ENCODE data around the gene M1AP.

The M1AP gene

DNA sequence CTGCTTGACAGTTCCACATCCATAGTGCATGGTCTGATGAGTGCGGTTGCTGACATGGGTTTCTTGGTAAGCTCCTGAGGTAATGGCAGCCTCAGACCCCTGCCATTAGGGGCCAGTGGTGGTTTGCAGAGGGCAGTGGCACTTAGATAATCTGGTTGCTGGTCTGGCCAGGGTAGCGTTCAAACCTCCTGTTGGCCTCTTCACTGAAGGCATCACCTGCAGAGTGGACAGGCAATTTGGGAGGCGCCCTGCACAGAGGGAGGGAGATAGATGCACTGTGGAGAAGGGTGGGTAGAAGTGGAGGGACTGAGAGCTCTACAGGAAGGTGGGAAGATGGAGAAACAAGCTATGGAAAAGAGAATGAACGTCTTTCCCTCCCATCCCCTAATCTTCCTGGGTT is 114.7 kb downstream of the M1AP start:
- TF ChIP-seq, protein P1, sequence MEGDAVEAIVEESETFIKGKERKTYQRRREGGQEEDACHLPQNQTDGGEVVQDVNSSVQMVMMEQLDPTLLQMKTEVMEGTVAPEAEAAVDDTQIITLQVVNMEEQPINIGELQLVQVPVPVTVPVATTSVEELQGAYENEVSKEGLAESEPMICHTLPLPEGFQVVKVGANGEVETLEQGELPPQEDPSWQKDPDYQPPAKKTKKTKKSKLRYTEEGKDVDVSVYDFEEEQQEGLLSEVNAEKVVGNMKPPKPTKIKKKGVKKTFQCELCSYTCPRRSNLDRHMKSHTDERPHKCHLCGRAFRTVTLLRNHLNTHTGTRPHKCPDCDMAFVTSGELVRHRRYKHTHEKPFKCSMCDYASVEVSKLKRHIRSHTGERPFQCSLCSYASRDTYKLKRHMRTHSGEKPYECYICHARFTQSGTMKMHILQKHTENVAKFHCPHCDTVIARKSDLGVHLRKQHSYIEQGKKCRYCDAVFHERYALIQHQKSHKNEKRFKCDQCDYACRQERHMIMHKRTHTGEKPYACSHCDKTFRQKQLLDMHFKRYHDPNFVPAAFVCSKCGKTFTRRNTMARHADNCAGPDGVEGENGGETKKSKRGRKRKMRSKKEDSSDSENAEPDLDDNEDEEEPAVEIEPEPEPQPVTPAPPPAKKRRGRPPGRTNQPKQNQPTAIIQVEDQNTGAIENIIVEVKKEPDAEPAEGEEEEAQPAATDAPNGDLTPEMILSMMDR (IDR thresholded peaks at IDR 0.05; ENCODE audit: low read depth, low read length, missing control alignments) = no peak
- H3K4me3 ChIP-seq (ENCODE audit: low read depth, low read length) = no peak overlapping the region
- no peak for DNase-seq (ENCODE audit: low read depth)

DNA sequence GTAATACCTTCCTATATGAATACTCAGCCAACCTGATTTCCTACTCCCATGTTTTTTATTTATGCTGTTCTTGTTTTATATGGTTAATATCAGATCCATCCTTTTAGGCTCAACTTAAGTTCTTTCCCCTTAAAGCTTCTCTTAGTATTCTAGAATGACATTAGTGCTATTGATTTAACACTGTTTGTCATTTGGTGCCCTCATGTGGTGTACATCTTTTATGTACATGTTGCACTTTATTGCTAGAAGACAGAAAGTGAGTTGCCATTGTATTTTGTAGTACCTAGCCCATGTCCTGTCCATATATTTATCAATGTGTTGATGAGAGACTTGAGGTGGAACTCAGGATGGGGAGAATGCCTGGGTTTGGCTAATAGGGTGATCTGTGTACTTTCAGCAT is 115.9 kb downstream of the M1AP start:
- H3K4me3 ChIP-seq (ENCODE audit: low read depth, low read length) = no peak overlapping the region
- no peak for DNase-seq (ENCODE audit: low read depth)
- TF ChIP-seq, protein P1 (IDR thresholded peaks at IDR 0.05; ENCODE audit: low read depth, low read length, missing control alignments) = peak; percentile 29

DNA sequence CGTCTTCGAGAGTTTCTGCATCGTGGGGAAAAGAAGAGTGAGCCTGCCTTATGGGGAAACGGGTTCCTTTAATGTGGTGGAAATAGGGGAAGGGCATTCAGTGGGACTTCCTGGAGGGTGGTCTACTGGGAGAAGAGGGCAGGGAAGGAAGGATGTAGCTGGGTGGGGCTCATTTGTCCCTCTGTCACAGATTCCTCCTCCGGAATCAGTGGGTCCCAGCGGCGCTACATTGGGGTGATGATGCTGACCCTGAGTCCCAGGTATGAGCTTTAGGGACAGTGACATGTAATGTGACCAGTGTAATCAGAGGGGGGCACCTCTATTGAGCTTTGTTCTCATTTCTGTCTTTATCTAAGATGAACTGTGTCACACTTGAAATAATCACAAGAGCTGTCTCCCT is 116.5 kb downstream of the M1AP start:
- peak overlapping the region; percentile 99; the same call in 1 of the 2 replicates for H3K4me3 ChIP-seq (ENCODE audit: low read depth, low read length)
- TF ChIP-seq, protein P1 (IDR thresholded peaks at IDR 0.05; ENCODE audit: low read depth, low read length, missing control alignments) = no peak
- DNase-seq (ENCODE audit: low read depth) = no peak

DNA sequence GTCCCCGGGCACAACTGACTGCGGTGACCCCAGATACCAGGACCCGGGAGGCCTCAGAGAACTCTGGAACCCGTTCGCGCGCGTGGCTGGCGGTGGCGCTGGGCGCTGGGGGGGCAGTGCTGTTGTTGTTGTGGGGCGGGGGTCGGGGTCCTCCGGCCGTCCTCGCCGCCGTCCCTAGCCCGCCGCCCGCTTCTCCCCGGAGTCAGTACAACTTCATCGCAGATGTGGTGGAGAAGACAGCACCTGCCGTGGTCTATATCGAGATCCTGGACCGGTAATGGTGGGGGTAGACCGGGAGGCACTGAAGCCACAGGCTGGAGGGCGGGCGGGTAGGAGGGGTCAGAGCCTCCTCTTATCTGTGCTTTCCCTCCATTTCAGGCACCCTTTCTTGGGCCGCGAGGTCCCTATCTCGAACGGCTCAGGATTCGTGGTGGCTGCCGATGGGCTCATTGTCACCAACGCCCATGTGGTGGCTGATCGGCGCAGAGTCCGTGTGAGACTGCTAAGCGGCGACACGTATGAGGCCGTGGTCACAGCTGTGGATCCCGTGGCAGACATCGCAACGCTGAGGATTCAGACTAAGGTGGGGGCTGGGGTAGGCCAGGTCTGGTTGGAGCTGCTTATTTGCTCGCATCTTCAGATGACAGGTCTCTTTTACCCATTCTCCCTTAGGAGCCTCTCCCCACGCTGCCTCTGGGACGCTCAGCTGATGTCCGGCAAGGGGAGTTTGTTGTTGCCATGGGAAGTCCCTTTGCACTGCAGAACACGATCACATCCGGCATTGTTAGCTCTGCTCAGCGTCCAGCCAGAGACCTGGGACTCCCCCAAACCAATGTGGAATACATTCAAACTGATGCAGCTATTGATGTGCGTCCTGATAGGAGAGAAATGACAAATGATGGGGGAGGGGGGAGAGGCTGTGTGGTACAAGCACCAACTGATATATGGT is 117.6 kb downstream of the M1AP start:
- TF ChIP-seq, protein P1 (IDR thresholded peaks at IDR 0.05; ENCODE audit: low read depth, low read length, missing control alignments) = no peak
- H3K4me3 ChIP-seq (ENCODE audit: low read depth, low read length) = peak overlapping the region; percentile 99
- DNase-seq (ENCODE audit: low read depth) = no peak

DNA sequence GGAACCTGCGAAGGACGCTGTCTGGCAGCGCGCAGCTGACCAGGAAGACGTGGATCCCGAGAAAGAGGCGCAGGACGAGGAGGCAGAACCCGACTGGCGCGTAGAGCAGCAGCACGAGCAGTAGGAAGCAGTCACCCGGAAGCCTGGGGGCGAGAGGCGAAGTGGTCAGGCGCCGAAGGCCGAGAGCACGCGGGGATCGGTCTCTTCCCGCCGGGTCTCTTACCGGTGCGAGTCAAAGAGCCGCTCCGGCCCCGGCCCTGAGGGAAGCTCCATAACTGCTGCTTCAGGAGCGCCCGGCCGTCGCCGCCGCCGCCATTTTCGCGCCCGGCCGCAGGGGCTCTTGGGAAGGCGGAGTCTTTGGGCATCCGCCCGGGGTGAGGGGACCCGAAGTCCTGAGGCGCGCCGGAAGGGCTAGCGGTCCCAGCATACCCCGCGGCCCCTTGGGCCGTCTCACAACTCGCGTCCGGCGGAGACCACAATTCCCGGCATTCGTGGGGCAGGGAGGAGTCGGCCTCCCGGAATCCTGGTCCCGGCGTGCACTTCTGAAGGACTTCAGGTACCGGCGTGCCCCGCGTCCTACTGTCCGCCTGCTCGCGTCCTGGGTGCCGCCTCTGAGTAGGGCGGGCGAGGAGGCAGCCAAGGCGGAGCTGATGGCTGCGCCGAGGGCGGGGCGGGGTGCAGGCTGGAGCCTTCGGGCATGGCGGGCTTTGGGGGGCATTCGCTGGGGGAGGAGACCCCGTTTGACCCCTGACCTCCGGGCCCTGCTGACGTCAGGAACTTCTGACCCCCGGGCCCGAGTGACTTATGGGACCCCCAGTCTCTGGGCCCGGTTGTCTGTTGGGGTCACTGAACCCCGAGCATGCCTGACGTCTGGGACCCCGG is 118.5 kb downstream of the M1AP start, which contains the start of the genes AUP1 and HTRA2:
TSS of gene AUP1 (minus strand) at position 350 of the 882 bp plus-strand sequence. CDS start at position 273, 77 bp downstream.
TSS of gene HTRA2 (plus strand) at position 577 of the 882 bp plus-strand sequence. CDS start at position 651, 74 bp downstream.
- TF ChIP-seq, protein P1 (IDR thresholded peaks at IDR 0.05; ENCODE audit: low read depth, low read length, missing control alignments) = no peak
- H3K4me3 ChIP-seq (ENCODE audit: low read depth, low read length) = peak within 1 kb of the TSS; percentile 99
- peak; percentile 94 for DNase-seq (ENCODE audit: low read depth)

DNA sequence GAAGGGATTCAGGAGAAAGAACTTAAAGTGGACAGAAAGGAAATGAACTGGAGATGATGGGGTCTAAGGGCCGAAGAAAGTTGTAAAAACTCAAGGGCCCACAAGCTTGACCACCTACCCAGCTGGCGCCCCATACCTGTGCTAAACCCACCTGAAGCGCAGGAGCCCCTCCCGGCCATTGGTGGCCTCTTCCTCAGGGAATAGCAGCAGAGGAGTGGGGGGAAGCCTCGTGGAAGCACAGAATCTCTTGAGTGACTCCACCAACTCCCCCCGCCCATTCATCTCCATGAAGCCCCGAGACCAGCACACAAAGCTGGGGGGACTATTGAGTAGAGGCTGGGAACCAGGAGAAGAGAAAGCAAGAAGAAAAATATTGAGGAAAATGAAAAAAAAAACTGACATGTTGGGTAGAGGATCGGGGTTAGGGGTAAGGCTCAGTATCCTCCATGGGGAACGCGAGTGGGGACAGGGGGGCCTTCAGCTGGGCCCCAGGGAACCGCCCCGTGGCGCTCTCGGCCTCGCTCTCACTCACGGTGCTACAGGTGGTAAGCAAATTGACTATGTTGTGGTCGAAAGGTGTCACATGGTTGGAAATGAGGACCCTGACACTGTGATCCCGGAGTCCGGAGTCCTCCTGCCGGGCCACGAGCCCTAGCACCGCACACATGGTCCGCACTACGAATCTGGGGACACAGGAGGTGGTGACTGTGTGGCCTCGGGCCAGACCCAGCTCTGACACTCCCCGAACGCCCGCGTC is 119.4 kb downstream of the M1AP start:
- H3K4me3 ChIP-seq (ENCODE audit: low read depth, low read length) = peak overlapping the region; percentile 99
- DNase-seq (ENCODE audit: low read depth) = no peak
- TF ChIP-seq, protein P1 (IDR thresholded peaks at IDR 0.05; ENCODE audit: low read depth, low read length, missing control alignments) = no peak

All from GM12864 (cell line).